GM13976 (cell line): Measurements from ENCODE around the gene BACH1.
A peak's percentile ranks its signal among the peaks of the same experiment; 100 is the strongest.

ENCODE experiments used
- DNase-seq: peaks from one replicate; pipeline ENCODE4 v3.0.0; 2012; ENCODE audit warnings: low spot score
- in situ Hi-C: fragments of 300-500 bp; cut with MboI; formaldehyde crosslinking; loops from one replicate; pipeline ENCODE4 v1.12.0; 2022; ENCODE audit warnings: low sequenced_read_pairs, mixed read lengths, inconsistent platforms; ENCODE audit not compliant: unreplicated experiment
- TF ChIP-seq, protein P1 (sequence below): IDR thresholded peaks from 2 replicates; pipeline ENCODE4 v1.5.1; 2012; ENCODE audit warnings: borderline replicate concordance, mild to moderate bottlenecking; ENCODE audit not compliant: insufficient read depth; ENCODE audit errors: extremely low read depth, missing control alignments, control extremely low read depth

The BACH1 gene

DNA sequence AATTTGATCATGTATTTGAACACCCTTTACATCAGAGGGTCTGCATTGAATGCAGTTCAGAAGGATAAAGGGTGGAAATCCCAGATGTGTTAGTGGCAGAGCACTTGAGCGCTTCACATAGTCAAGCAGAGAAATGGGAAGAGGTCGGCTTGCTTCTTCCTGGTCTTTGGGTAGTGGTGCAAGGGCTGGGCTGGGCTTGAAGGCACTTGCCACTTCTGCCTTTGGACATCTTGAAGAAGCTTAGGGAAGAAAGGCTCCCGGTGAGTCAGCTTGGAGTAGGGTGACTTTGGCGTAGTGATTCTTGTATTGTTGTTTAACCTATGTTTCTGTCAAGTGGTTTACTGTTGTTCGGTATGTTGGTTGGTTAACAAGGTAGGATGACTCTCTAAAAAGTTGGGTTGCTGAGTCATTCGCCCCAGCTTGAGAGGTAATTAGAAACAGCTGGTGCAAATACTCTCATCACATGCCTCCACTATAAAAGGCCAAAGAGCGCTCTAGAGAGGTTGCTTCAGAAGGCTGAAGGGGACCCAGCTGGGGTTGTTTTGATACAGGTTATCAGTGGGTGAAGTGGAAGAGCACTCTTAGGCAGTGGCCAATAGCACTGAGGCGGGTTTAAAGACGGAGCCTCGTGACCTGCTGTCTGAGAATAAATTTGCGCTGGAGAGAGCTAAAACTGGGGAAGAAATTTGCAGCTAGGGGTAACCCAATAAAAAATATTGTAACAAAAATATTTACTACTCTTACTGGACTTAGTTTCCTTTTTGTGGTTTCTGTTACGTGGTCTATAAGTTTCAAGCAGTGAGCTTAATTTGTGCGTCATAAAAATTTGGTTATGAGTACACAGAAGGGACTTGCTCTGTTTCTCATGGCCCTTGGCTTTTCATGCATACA is 1.4 kb downstream of the BACH1 start:
- DNase-seq, result peak; percentile 73
- in situ Hi-C loops, result no loop called here
- TF ChIP-seq, protein P1, sequence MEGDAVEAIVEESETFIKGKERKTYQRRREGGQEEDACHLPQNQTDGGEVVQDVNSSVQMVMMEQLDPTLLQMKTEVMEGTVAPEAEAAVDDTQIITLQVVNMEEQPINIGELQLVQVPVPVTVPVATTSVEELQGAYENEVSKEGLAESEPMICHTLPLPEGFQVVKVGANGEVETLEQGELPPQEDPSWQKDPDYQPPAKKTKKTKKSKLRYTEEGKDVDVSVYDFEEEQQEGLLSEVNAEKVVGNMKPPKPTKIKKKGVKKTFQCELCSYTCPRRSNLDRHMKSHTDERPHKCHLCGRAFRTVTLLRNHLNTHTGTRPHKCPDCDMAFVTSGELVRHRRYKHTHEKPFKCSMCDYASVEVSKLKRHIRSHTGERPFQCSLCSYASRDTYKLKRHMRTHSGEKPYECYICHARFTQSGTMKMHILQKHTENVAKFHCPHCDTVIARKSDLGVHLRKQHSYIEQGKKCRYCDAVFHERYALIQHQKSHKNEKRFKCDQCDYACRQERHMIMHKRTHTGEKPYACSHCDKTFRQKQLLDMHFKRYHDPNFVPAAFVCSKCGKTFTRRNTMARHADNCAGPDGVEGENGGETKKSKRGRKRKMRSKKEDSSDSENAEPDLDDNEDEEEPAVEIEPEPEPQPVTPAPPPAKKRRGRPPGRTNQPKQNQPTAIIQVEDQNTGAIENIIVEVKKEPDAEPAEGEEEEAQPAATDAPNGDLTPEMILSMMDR, result no peak

DNA sequence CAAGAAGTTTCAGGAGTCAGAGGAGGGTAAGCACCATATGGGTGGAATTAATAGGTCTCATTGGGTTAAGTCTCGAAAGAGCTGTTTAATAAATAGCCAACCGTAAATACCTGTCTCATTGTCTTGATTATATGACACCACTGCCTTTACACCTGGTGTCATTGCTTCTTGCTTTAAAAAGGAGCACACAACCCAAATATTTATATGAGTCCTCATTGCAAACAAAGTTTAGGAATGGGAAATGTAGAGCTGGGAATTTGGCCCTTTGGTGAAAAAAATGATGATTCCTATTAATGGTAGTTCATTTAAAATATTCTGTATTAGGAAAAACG is 2.1 kb downstream of the BACH1 start:
- no peak for DNase-seq
- in situ Hi-C loops, result no loop called here
- TF ChIP-seq, protein P1, result no peak

DNA sequence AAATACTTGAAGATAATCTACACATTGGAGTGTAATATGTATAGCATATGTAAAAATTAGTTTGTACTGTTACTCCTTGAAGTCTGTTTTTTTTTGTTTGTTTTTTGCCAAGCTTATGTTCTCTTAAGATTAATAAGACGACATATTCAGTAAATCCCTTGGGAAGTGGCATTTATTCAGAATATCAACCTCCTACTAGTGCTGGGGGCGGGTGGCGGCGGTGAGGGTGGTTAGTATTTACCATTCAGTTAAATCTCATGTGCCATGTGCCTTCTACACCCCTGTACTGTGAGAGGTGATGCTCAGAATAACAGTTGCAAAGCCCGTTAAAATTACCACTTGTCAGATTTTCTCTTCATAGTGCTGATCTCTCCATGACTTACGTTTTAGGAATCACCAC is 3.0 kb downstream of the BACH1 start:
- in situ Hi-C loops, result no loop called here
- TF ChIP-seq, protein P1, result no peak
- DNase-seq, result no peak

DNA sequence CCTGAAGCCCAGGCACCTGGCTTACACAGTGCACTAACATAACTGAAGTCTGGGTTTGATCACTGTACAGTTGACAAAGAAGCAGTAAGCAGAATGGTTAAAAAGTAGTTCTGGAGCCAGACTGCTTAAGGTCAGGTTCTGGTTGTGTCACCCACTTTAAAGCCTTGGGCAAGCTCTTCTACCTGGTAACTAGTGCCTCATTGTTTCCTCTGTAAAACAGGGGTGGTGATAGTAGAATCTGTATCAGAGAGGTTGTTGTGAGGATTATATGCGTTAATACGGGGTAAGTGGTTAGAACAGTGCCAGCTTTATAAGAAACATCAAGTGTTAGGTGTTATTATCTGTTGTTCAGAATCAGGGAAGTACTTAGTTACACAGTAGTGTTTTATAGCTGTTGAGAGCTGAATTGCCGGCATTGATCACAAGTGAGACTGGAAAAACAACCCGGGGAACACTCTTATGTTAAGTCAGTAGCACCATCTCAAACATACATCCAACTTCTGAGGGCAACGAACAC is 3.7 kb downstream of the BACH1 start:
- TF ChIP-seq, protein P1, result no peak
- in situ Hi-C loops, result no loop called here
- no peak for DNase-seq

DNA sequence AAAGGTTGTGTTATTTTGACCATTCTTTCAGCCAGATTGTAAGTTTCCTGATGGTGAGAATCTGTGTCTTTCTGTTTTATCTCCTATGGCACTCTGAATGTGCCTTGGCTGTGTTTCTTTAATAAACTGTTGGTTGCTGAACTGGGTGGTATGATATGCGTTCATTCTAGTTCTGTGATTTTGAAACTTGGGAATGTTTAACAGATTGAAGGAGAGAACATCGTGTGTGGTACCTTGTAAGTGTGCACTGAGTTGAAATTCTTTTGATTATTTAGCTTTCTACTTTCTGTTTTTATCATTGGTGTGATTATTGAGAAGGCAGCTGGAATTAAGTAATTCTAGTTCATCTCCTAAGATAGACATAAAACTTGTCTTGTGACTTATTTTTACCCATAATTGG is 4.6 kb downstream of the BACH1 start:
- in situ Hi-C loops, result no loop called here
- DNase-seq, result no peak
- TF ChIP-seq, protein P1, result no peak

DNA sequence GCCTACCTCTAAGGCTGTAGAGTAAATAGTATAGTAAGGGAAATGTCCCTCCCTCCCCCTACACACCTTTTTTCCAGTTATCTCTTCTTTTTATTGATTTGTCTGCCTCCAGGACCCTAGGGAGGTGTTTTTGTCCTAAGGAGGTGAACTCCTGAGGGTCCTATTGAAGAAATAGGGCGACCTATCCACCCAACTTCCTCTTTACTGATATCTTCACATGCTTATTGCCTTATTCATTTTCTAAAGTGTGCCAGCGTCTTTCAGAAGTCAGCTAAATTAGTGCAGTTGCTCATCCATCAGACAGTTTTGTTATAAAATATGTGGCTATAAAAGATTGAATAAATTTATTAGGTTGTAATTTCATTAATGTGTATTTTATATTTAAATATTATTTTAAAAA is 5.9 kb downstream of the BACH1 start:
- in situ Hi-C loops, result no loop called here
- TF ChIP-seq, protein P1, result no peak
- no peak for DNase-seq
